Dendritic cell treated with granulocyte-macrophage colony-stimulating factor and Interleukin-4, amounts not matched to agents 40 ng/mL and 50 ng/mL, for 4 days (primary cell): ENCODE measurements around the gene SLC7A4.
"Not testable (repeated sequence)": the region's sequence is repeated elsewhere in the genome, so short reads cannot be mapped to it uniquely, and the experiment has no call there.

ENCODE experiments used
- H3K27ac Mint-ChIP-seq: one replicate; pipeline ENCODE4 v1.8.0; 2022; ENCODE audit warnings: mild to moderate bottlenecking, mixed read lengths
- H3K27me3 Mint-ChIP-seq: one replicate; pipeline ENCODE4 v1.8.0; 2022; ENCODE audit warnings: mild to moderate bottlenecking, mixed read lengths
- H3K36me3 Mint-ChIP-seq: one replicate; pipeline ENCODE4 v1.8.0; 2022; ENCODE audit warnings: low read depth, mixed read lengths
- H3K4me1 Mint-ChIP-seq: one replicate; pipeline ENCODE4 v1.8.0; 2022; ENCODE audit warnings: low read depth, mixed read lengths
- H3K4me3 Mint-ChIP-seq: one replicate; pipeline ENCODE4 v1.8.0; 2022; ENCODE audit warnings: mild to moderate bottlenecking, moderate library complexity, mixed read lengths
- H3K9me3 Mint-ChIP-seq: one replicate; pipeline ENCODE4 v1.8.0; 2022; ENCODE audit warnings: mixed read lengths
- intact Hi-C: fragments of 100-400 bp; cut with micrococcal nuclease; formaldehyde crosslinking; loops from one replicate; pipeline ENCODE4 v1.15.0; 2022

SLC7A4 gene

GRCh38 chr22:21039158-21039557, 6.8 kb upstream of the SLC7A4 start:
- peaks cover 14% of the 10 kb centered on the region for H3K27me3 Mint-ChIP-seq
- H3K27ac Mint-ChIP-seq, H3K9me3 Mint-ChIP-seq, H3K36me3 Mint-ChIP-seq, H3K4me3 Mint-ChIP-seq, intact Hi-C loops: not testable (repeated sequence)
- H3K4me1 Mint-ChIP-seq: peaks cover 32% of the 10 kb centered on the region

GRCh38 chr22:21038405-21038804, 6.0 kb upstream of the SLC7A4 start:
- H3K4me3 Mint-ChIP-seq: no peak overlapping the region
- no peaks in the 10 kb centered on the region for H3K36me3 Mint-ChIP-seq
- peaks cover 14% of the 10 kb centered on the region for H3K27me3 Mint-ChIP-seq
- no peaks in the 10 kb centered on the region for H3K9me3 Mint-ChIP-seq
- H3K27ac Mint-ChIP-seq: peak overlapping the region; percentile 53
- H3K4me1 Mint-ChIP-seq: peaks cover 24% of the 10 kb centered on the region
- intact Hi-C loops: no loop called here

GRCh38 chr22:21034989-21035388, 2.6 kb upstream of the SLC7A4 start:
- H3K27me3 Mint-ChIP-seq: peaks cover 36% of the 10 kb centered on the region
- H3K36me3 Mint-ChIP-seq: no peaks in the 10 kb centered on the region
- no peak overlapping the region for H3K4me3 Mint-ChIP-seq
- no peak overlapping the region for H3K27ac Mint-ChIP-seq
- peaks cover 18% of the 10 kb centered on the region for H3K4me1 Mint-ChIP-seq
- no peaks in the 10 kb centered on the region for H3K9me3 Mint-ChIP-seq
- intact Hi-C loops: no loop called here

- Mint-ChIP-seq H3K4me3 (no peak overlapping the region), H3K27me3 (peaks cover 40% of the 10 kb centered on the region)
- intact Hi-C loops: no loop called here
Observed at GRCh38 chr22:21033895-21034294, 1.5 kb upstream of the SLC7A4 start.

GRCh38 chr22:21032868-21033688, 717 bp upstream of the SLC7A4 start:
- intact Hi-C loops: no loop called here
- Mint-ChIP-seq H3K36me3 (no peaks in the 10 kb centered on the region), H3K9me3 (no peaks in the 10 kb centered on the region), H3K27me3 (peaks cover 40% of the 10 kb centered on the region), H3K4me1 (peaks cover 9% of the 10 kb centered on the region), H3K27ac (no peak overlapping the region), H3K4me3 (no peak overlapping the region)

More at GRCh38 chr22:21033895-21034294, 1.5 kb upstream of the SLC7A4 start:
- Mint-ChIP-seq H3K27ac (no peak overlapping the region), H3K9me3 (no peaks in the 10 kb centered on the region), H3K36me3 (no peaks in the 10 kb centered on the region), H3K4me1 (peaks cover 14% of the 10 kb centered on the region)

GRCh38 chr22:21031545-21032036, 770 bp downstream of the SLC7A4 start:
- intact Hi-C loops: no loop called here
- no peak overlapping the region for H3K4me3 Mint-ChIP-seq
- H3K27ac Mint-ChIP-seq: no peak overlapping the region
- H3K27me3 Mint-ChIP-seq: peaks cover 40% of the 10 kb centered on the region
- no peaks in the 10 kb centered on the region for H3K36me3 Mint-ChIP-seq
- no peaks in the 10 kb centered on the region for H3K9me3 Mint-ChIP-seq
- H3K4me1 Mint-ChIP-seq: no peaks in the 10 kb centered on the region

- no peak overlapping the region for H3K4me3 Mint-ChIP-seq
- peaks cover 40% of the 10 kb centered on the region for H3K27me3 Mint-ChIP-seq
- H3K27ac Mint-ChIP-seq: no peak overlapping the region
- H3K4me1 Mint-ChIP-seq: no peaks in the 10 kb centered on the region
- no peaks in the 10 kb centered on the region for H3K9me3 Mint-ChIP-seq
- H3K36me3 Mint-ChIP-seq: no peaks in the 10 kb centered on the region
- intact Hi-C loops: no loop called here
Observed at GRCh38 chr22:21030621-21031544, 1.5 kb downstream of the SLC7A4 start.

- Mint-ChIP-seq H3K4me1 (no peaks in the 10 kb centered on the region), H3K27ac (no peak overlapping the region), H3K4me3 (no peak overlapping the region), H3K36me3 (no peaks in the 10 kb centered on the region), H3K9me3 (no peaks in the 10 kb centered on the region), H3K27me3 (peaks cover 41% of the 10 kb centered on the region)
- intact Hi-C loops: no loop called here
Observed at GRCh38 chr22:21030032-21030431, 2.3 kb downstream of the SLC7A4 start.

GRCh38 chr22:21029486-21030025, 2.8 kb downstream of the SLC7A4 start:
- Mint-ChIP-seq H3K27ac (no peak overlapping the region), H3K9me3 (no peaks in the 10 kb centered on the region), H3K4me3 (no peak overlapping the region), H3K27me3 (peaks cover 39% of the 10 kb centered on the region), H3K36me3 (no peaks in the 10 kb centered on the region), H3K4me1 (no peaks in the 10 kb centered on the region)
- intact Hi-C loops: no loop called here

GRCh38 chr22:21028277-21029251, 3.8 kb downstream of the SLC7A4 start:
- intact Hi-C loops: no loop called here
- Mint-ChIP-seq H3K4me3 (no peak overlapping the region), H3K36me3 (no peaks in the 10 kb centered on the region), H3K27ac (no peak overlapping the region), H3K27me3 (peaks cover 36% of the 10 kb centered on the region), H3K4me1 (no peaks in the 10 kb centered on the region), H3K9me3 (no peaks in the 10 kb centered on the region)

- intact Hi-C loops: no loop called here
- no peak overlapping the region for H3K27ac Mint-ChIP-seq
- no peaks in the 10 kb centered on the region for H3K36me3 Mint-ChIP-seq
- peaks cover 25% of the 10 kb centered on the region for H3K27me3 Mint-ChIP-seq
- H3K9me3 Mint-ChIP-seq: no peaks in the 10 kb centered on the region
- H3K4me3 Mint-ChIP-seq: no peak overlapping the region
- no peaks in the 10 kb centered on the region for H3K4me1 Mint-ChIP-seq
Observed at GRCh38 chr22:21026783-21027692, 5.3 kb downstream of the SLC7A4 start.
